GM19328 (cell line): ENCODE data around the gene ADAMTS20.

Experiments used
- ATAC-seq: cut with Tn5 transposase; IDR thresholded peaks from one replicate; pipeline ENCODE4 v1.9.1; 2021; ENCODE audit warnings: mild to moderate bottlenecking, moderate library complexity; ENCODE audit not compliant: unreplicated experiment

ADAMTS20 gene

GRCh38 chr12:43317156-43317555, 234.8 kb downstream of the ADAMTS20 start:
- no peak for ATAC-seq

DNA sequence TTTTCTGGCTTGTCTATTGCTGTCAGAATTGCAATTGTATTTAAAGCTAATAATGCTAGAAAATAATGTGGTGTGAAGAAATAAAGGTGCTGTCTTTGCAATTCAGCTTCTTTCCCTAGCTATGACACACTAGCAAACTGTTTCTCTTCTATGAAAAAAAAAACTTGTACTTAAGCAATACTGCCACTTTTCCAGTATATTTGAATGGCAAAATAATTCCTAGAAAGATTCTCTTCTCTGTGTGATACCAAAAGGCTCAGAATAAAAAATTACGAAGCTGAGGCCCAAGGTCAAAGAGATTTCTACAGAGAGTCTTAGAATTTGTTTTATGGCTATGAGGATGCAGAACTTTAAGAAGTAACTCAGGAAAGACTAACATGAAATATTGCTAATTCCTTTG, 235.5 kb downstream of the ADAMTS20 start:
- ATAC-seq: no peak

DNA sequence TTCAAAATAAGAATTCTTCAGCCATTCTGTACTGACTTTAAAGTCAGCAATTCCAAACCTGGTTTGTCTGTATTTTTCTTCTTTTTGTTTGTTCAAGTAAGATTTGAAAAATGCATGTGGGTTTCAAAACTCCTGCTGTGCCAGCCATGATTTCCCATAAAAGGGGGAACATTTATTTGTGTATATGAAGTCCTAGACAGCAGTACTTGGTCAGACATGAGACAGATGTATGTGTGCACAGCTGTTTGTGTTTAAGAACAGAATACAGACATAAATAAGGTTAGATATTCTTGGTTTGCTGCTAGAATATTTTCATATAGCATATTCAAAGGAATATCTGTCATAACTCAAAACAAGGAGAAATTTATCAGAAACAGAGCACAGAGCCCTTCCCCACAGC, 236.0 kb downstream of the ADAMTS20 start:
- no peak for ATAC-seq

- no peak for ATAC-seq
These were observed 239.0 kb downstream of the ADAMTS20 start for GRCh38 chr12:43312991-43313505.

- no peak for ATAC-seq
These were observed 241.4 kb downstream of the ADAMTS20 start for GRCh38 chr12:43310596-43310995.

GRCh38 chr12:43309959-43310358, 242.0 kb downstream of the ADAMTS20 start:
- ATAC-seq: no peak

DNA sequence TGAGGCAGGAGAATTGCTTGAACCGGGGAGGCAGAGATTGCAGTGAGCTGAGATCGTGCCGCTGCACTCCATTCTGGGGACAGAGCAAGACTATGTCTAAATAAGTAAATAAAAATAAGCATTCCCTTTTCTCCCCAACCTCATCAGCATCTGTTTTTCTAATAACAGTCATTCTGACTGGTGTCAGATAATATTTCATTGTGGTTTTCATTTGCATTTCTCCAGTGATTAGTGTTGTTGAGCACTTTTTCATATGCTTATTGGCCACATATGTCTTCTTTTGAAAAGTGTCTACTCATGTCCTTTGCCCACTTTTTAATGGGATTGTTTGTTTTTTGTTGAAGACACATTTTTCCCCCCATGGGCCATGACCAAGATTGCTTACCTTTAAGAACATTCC, 243.2 kb downstream of the ADAMTS20 start:
- no peak for ATAC-seq

DNA sequence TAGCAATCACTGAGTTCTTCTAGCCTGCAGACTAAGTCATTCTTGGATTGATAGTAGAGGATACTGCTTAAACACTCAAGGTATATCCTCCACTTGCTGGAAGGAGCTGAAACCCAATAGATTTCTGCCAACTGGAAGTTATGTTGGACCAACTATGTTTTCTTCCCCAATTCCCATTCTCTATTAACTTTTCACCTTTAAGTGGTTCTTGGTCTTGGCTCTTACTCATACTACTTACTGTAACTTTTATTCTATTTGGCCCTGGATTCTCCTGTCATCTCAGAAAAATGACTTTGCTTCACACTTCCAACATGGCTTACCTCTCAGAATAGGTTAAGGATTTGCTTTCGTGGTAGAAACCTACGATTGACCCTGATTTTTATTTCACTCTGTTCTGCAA, 244.9 kb downstream of the ADAMTS20 start:
- ATAC-seq: no peak

GRCh38 chr12:43306066-43306465, 245.9 kb downstream of the ADAMTS20 start:
- no peak for ATAC-seq

GRCh38 chr12:43305065-43305464, 246.9 kb downstream of the ADAMTS20 start:
- ATAC-seq: no peak
